ENCODE data around the gene HMCN2.

HMCN2 gene

GRCh38 chr9:130391866-130392265, 126.3 kb downstream of the HMCN2 start:
- TF ChIP-seq ZBTB7A (IDR thresholded peaks at IDR 0.05; ENCODE audit: low read depth) = no peak
- no peak for TF ChIP-seq REST (IDR thresholded peaks at IDR 0.05; ENCODE audit: low read depth)
- TF ChIP-seq CREB1 (IDR thresholded peaks at IDR 0.05; ENCODE audit: low read depth) = no peak

GRCh38 chr9:130393681-130394071, 128.1 kb downstream of the HMCN2 start:
- TF ChIP-seq TAF1 (IDR thresholded peaks at IDR 0.05; ENCODE audit: low read depth) (no peak), TCF12 (IDR thresholded peaks at IDR 0.05; ENCODE audit: low read depth) (no peak), CEBPB (IDR thresholded peaks at IDR 0.05) (no peak), EP300 (IDR thresholded peaks at IDR 0.05; ENCODE audit: borderline replicate concordance) (no peak), USF1 (IDR thresholded peaks at IDR 0.05) (no peak), MAX (IDR thresholded peaks at IDR 0.05) (no peak)

GRCh38 chr9:130394320-130394719, 128.8 kb downstream of the HMCN2 start:
- TF ChIP-seq ZBTB7A (IDR thresholded peaks at IDR 0.05; ENCODE audit: low read depth) = no peak
- TF ChIP-seq REST (IDR thresholded peaks at IDR 0.05; ENCODE audit: low read depth) = no peak
- no peak for TF ChIP-seq FOXM1 (IDR thresholded peaks at IDR 0.05; ENCODE audit: borderline replicate concordance, low read depth)
- no peak for TF ChIP-seq MAX (IDR thresholded peaks at IDR 0.05)
- no peak for TF ChIP-seq CREB1 (IDR thresholded peaks at IDR 0.05; ENCODE audit: low read depth)
- TF ChIP-seq EGR1 (IDR thresholded peaks at IDR 0.05) = no peak
- TF ChIP-seq TCF12 (IDR thresholded peaks at IDR 0.05; ENCODE audit: low read depth) = no peak
- no peak for TF ChIP-seq RAD21 (IDR thresholded peaks at IDR 0.05; ENCODE audit: low read depth)
- TF ChIP-seq USF1 (IDR thresholded peaks at IDR 0.05) = no peak
- TF ChIP-seq NFIC (IDR thresholded peaks at IDR 0.05) = no peak
- no peak for TF ChIP-seq YY1 (IDR thresholded peaks at IDR 0.05; ENCODE audit: low read depth)
- TF ChIP-seq EP300 (IDR thresholded peaks at IDR 0.05; ENCODE audit: borderline replicate concordance) = no peak
- no peak for TF ChIP-seq TAF1 (IDR thresholded peaks at IDR 0.05; ENCODE audit: low read depth)
- no peak for TF ChIP-seq TEAD4 (IDR thresholded peaks at IDR 0.05)
- no peak for TF ChIP-seq CEBPB (IDR thresholded peaks at IDR 0.05)

GRCh38 chr9:130394814-130395470, 129.4 kb downstream of the HMCN2 start:
- TF ChIP-seq FOXM1 (IDR thresholded peaks at IDR 0.05; ENCODE audit: borderline replicate concordance, low read depth) (no peak), TCF12 (IDR thresholded peaks at IDR 0.05; ENCODE audit: low read depth) (no peak), TEAD4 (IDR thresholded peaks at IDR 0.05) (no peak), RAD21 (IDR thresholded peaks at IDR 0.05; ENCODE audit: low read depth) (no peak), USF1 (IDR thresholded peaks at IDR 0.05) (no peak), CEBPB (IDR thresholded peaks at IDR 0.05) (no peak), EP300 (IDR thresholded peaks at IDR 0.05; ENCODE audit: borderline replicate concordance) (no peak), YY1 (IDR thresholded peaks at IDR 0.05; ENCODE audit: low read depth) (no peak), NFIC (IDR thresholded peaks at IDR 0.05) (no peak), REST (IDR thresholded peaks at IDR 0.05; ENCODE audit: low read depth) (no peak), MAX (IDR thresholded peaks at IDR 0.05) (no peak), CREB1 (IDR thresholded peaks at IDR 0.05; ENCODE audit: low read depth) (no peak)
